Activated T-cell treated with anti-CD3 and anti-CD28 coated beads, Interleukin-2, amount 50 U/mL, for 4 hours (primary cell): ENCODE results near the gene SLC36A1. TPM values are rescaled to one million over a fixed set of nuclear protein-coding genes. Genes with fewer than 3 reads are reported as not detected.
"Not testable (repeated sequence)": the region's sequence is repeated elsewhere in the genome, so short reads cannot be mapped to it uniquely, and the experiment has no call there.

Source experiments
- ATAC-seq, 2 donors: fragments of 200-7000 bp; cut with Tn5 transposase; one replicate each; pipeline ENCODE4 v1.10.0; 2021
- DNase-seq: peaks from one replicate; pipeline ENCODE4 v3.0.0-alpha.2; 2020
- H3K27me3 Mint-ChIP-seq: one replicate; pipeline ENCODE4 v1.8.0; 2021; ENCODE audit warnings: low read depth, mixed read lengths
- H3K36me3 Mint-ChIP-seq: one replicate; pipeline ENCODE4 v1.8.0; 2022; ENCODE audit warnings: mixed read lengths; ENCODE audit not compliant: insufficient read depth
- H3K4me1 Mint-ChIP-seq: one replicate; pipeline ENCODE4 v1.8.0; 2021; ENCODE audit warnings: low read depth, mixed read lengths
- H3K4me3 Mint-ChIP-seq: one replicate; pipeline ENCODE4 v1.8.0; 2021; ENCODE audit warnings: mild to moderate bottlenecking, moderate library complexity, mixed read lengths
- H3K9me3 Mint-ChIP-seq: one replicate; pipeline ENCODE4 v1.8.0; 2021; ENCODE audit warnings: mixed read lengths
- total RNA-seq, 3 donors: library from RNA; stranded (reverse); gene quantifications; one replicate each; pipeline ENCODE4 v1.2.1, GENCODE V29; 2021

The SLC36A1 gene
- total RNA-seq, 3 donors from 2014 or later, result 6.8 to 8.2 (median 6.8) TPM

GRCh38 chr5:151487544-151487943, 40.1 kb downstream of the SLC36A1 start:
- Mint-ChIP-seq H3K4me1 (no peaks in the 10 kb centered on the region), H3K27me3 (no peaks in the 10 kb centered on the region), H3K36me3 (peaks cover 36% of the 10 kb centered on the region), H3K9me3 (no peaks in the 10 kb centered on the region), H3K4me3 (no peak overlapping the region)
- DNase-seq, result no peak
- no peak for ATAC-seq

- ATAC-seq (no peak), DNase-seq (no peak)
- Mint-ChIP-seq H3K27me3 (no peaks in the 10 kb centered on the region), H3K36me3 (peaks cover 33% of the 10 kb centered on the region), H3K9me3 (no peaks in the 10 kb centered on the region), H3K4me1 (no peaks in the 10 kb centered on the region), H3K4me3 (no peak overlapping the region)
These were observed 43.2 kb downstream of the SLC36A1 start for GRCh38 chr5:151490627-151491026.

GRCh38 chr5:151491062-151491461, 43.7 kb downstream of the SLC36A1 start:
- no peaks in the 10 kb centered on the region for H3K4me1 Mint-ChIP-seq
- H3K36me3 Mint-ChIP-seq, result peaks cover 29% of the 10 kb centered on the region
- H3K27me3 Mint-ChIP-seq, result no peaks in the 10 kb centered on the region
- DNase-seq (no peak), ATAC-seq (no peak)
- no peaks in the 10 kb centered on the region for H3K9me3 Mint-ChIP-seq
- no peak overlapping the region for H3K4me3 Mint-ChIP-seq

- H3K27me3 Mint-ChIP-seq, result no peaks in the 10 kb centered on the region
- H3K36me3 Mint-ChIP-seq, result peaks cover 23% of the 10 kb centered on the region
- no peaks in the 10 kb centered on the region for H3K4me1 Mint-ChIP-seq
- H3K4me3 Mint-ChIP-seq, result no peak overlapping the region
- DNase-seq (no peak), ATAC-seq (no peak)
- no peaks in the 10 kb centered on the region for H3K9me3 Mint-ChIP-seq
These were observed 45.3 kb downstream of the SLC36A1 start for GRCh38 chr5:151492729-151493128.

GRCh38 chr5:151493665-151494064, 46.3 kb downstream of the SLC36A1 start:
- Mint-ChIP-seq H3K4me1 (no peaks in the 10 kb centered on the region), H3K4me3 (no peak overlapping the region), H3K36me3 (peaks cover 20% of the 10 kb centered on the region), H3K27me3 (no peaks in the 10 kb centered on the region), H3K9me3 (no peaks in the 10 kb centered on the region)
- no peak for ATAC-seq
- no peak for DNase-seq

GRCh38 chr5:151495320-151495719, 47.9 kb downstream of the SLC36A1 start:
- DNase-seq (no peak), ATAC-seq (no peak)
- no peak overlapping the region for H3K4me3 Mint-ChIP-seq

GRCh38 chr5:151496041-151496484, 48.7 kb downstream of the SLC36A1 start:
- DNase-seq, result no peak
- no peak overlapping the region for H3K4me3 Mint-ChIP-seq
- H3K4me1 Mint-ChIP-seq, result peaks cover 2% of the 10 kb centered on the region

More at GRCh38 chr5:151495320-151495719, 47.9 kb downstream of the SLC36A1 start:
- H3K36me3 Mint-ChIP-seq, result peaks cover 13% of the 10 kb centered on the region
- H3K9me3 Mint-ChIP-seq, result no peaks in the 10 kb centered on the region
- H3K4me1 Mint-ChIP-seq, result no peaks in the 10 kb centered on the region
- H3K27me3 Mint-ChIP-seq, result no peaks in the 10 kb centered on the region

GRCh38 chr5:151497391-151498002, 50.1 kb downstream of the SLC36A1 start:
- Mint-ChIP-seq H3K4me1 (peaks cover 2% of the 10 kb centered on the region), H3K4me3 (no peak overlapping the region), H3K36me3 (peaks cover 3% of the 10 kb centered on the region), H3K9me3 (no peaks in the 10 kb centered on the region), H3K27me3 (no peaks in the 10 kb centered on the region)
- DNase-seq, result no peak
- ATAC-seq, result no peak

More at GRCh38 chr5:151496041-151496484, 48.7 kb downstream of the SLC36A1 start:
- Mint-ChIP-seq H3K27me3 (no peaks in the 10 kb centered on the region), H3K36me3 (peaks cover 10% of the 10 kb centered on the region), H3K9me3 (no peaks in the 10 kb centered on the region)
- ATAC-seq, result no peak

- Mint-ChIP-seq H3K4me1 (peaks cover 2% of the 10 kb centered on the region), H3K4me3 (no peak overlapping the region), H3K9me3 (no peaks in the 10 kb centered on the region), H3K27me3 (no peaks in the 10 kb centered on the region), H3K36me3 (peaks cover 3% of the 10 kb centered on the region)
- no peak for DNase-seq
- no peak for ATAC-seq
These were observed 51.2 kb downstream of the SLC36A1 start for GRCh38 chr5:151498395-151499155.

GRCh38 chr5:151499501-151500035, 52.2 kb downstream of the SLC36A1 start:
- Mint-ChIP-seq H3K4me1 (peaks cover 2% of the 10 kb centered on the region), H3K27me3 (no peaks in the 10 kb centered on the region), H3K9me3 (no peaks in the 10 kb centered on the region), H3K36me3 (no peaks in the 10 kb centered on the region), H3K4me3 (no peak overlapping the region)
- ATAC-seq (no peak), DNase-seq (no peak)

- Mint-ChIP-seq H3K4me1 (peaks cover 2% of the 10 kb centered on the region), H3K4me3 (no peak overlapping the region), H3K36me3 (no peaks in the 10 kb centered on the region), H3K9me3 (no peaks in the 10 kb centered on the region), H3K27me3 (no peaks in the 10 kb centered on the region)
- DNase-seq (no peak), ATAC-seq (no peak)
These were observed 56.6 kb downstream of the SLC36A1 start for GRCh38 chr5:151504006-151504405.

- not testable (repeated sequence) for H3K4me1 Mint-ChIP-seq, DNase-seq, H3K27me3 Mint-ChIP-seq, H3K4me3 Mint-ChIP-seq, H3K36me3 Mint-ChIP-seq, ATAC-seq, H3K9me3 Mint-ChIP-seq
These were observed 60.9 kb downstream of the SLC36A1 start for GRCh38 chr5:151508308-151508707.

- Mint-ChIP-seq H3K4me3 (no peak overlapping the region), H3K9me3 (no peaks in the 10 kb centered on the region), H3K4me1 (no peaks in the 10 kb centered on the region), H3K36me3 (peaks cover 2% of the 10 kb centered on the region), H3K27me3 (no peaks in the 10 kb centered on the region)
- DNase-seq (no peak), ATAC-seq (no peak)
These were observed 61.8 kb downstream of the SLC36A1 start for GRCh38 chr5:151509231-151509630.

GRCh38 chr5:151509836-151510235, 62.4 kb downstream of the SLC36A1 start:
- ATAC-seq, result no peak
- H3K36me3 Mint-ChIP-seq, result peaks cover 2% of the 10 kb centered on the region
- no peaks in the 10 kb centered on the region for H3K9me3 Mint-ChIP-seq
- no peaks in the 10 kb centered on the region for H3K27me3 Mint-ChIP-seq
- no peaks in the 10 kb centered on the region for H3K4me1 Mint-ChIP-seq
- no peak overlapping the region for H3K4me3 Mint-ChIP-seq
- DNase-seq, result no peak
